Activated CD8-positive, alpha-beta memory T cell treated with anti-CD3 and anti-CD28 coated beads, Interleukin-2, amount 50 U/mL, for 1 hour (primary cell): ENCODE measurements around the gene ACSM3.
"Not testable (repeated sequence)": the region's sequence is repeated elsewhere in the genome, so short reads cannot be mapped to it uniquely, and the experiment has no call there.

Experiments used
- DNase-seq: peaks from one replicate; pipeline ENCODE4 v3.0.0-alpha.2; 2020; ENCODE audit errors: extremely low read depth

The ACSM3 gene

DNA sequence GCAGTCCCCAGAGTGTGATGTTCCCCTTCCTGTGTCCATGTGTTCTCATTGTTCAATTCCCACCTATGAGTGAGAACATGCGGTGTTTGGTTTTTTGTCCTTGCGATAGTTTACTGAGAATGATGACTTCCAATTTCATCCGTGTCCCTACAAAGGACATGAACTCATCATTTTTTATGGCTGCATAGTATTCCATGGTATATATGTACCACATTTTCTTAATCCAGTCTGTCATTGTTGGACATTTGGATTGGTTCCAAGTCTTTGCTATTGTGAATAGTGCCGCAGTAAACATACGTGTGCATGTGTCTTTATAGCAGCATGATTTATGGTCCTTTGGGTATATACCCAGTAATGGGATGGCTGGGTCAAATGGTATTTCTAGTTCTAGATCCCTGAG, 8.0 kb upstream of the ACSM3 start:
- DNase-seq = not testable (repeated sequence)

GRCh38 chr16:20760346-20760745, 3.5 kb upstream of the ACSM3 start:
- no peak for DNase-seq

- DNase-seq = no peak
Observed at GRCh38 chr16:20761175-20761574, 2.6 kb upstream of the ACSM3 start.

- no peak for DNase-seq
Observed at GRCh38 chr16:20762404-20763123, 1.2 kb upstream of the ACSM3 start.

- DNase-seq = not testable (repeated sequence)
Observed at GRCh38 chr16:20764448-20764847, 634 bp downstream of the ACSM3 start.

- no peak for DNase-seq
Observed at GRCh38 chr16:20765732-20766131, 1.9 kb downstream of the ACSM3 start.

DNA sequence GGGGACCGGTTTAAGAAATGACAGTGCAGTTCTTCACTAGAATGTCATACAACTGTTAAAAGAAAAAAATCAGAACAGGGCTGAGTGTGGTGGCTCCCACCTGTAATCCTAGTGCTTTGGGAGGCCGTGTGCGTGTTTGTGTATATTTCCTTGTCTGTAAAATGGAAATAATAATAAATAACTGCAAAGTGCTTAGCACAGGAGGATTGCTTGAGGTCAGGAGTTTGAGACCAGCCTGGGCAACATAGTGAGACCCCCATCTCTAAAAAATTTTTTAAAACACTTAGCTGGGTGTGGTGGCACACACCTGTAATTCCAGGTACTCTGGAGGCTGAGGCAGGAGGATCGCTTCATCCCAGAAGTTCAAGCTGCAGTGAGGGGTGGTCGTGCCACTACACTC, 2.5 kb downstream of the ACSM3 start:
- no peak for DNase-seq

GRCh38 chr16:20767577-20767976, 3.8 kb downstream of the ACSM3 start:
- no peak for DNase-seq

- no peak for DNase-seq
Observed at GRCh38 chr16:20768121-20768520, 4.3 kb downstream of the ACSM3 start.

- no peak for DNase-seq
Observed at GRCh38 chr16:20768818-20769217, 5.0 kb downstream of the ACSM3 start.

DNA sequence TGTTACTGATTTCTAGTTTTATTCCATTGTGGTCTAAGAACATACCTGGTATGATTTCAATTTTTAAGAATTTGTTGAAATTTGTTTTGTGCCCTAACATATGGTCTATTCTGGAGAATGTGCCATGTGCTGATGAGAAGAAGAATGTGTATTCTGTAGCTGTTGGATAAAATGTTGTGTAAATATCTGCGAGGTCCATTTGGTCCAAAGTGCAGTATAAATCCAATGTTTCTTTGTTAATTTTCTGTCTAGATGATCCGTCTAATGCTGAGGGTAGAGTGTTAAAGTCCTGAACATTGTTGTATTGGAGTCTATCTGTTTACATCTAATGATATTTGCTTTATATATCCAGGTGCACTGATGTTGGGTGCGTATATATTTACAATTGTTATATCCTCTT, 9.9 kb downstream of the ACSM3 start:
- no peak for DNase-seq

GRCh38 chr16:20774703-20775362, 11.0 kb downstream of the ACSM3 start:
- DNase-seq = no peak

DNA sequence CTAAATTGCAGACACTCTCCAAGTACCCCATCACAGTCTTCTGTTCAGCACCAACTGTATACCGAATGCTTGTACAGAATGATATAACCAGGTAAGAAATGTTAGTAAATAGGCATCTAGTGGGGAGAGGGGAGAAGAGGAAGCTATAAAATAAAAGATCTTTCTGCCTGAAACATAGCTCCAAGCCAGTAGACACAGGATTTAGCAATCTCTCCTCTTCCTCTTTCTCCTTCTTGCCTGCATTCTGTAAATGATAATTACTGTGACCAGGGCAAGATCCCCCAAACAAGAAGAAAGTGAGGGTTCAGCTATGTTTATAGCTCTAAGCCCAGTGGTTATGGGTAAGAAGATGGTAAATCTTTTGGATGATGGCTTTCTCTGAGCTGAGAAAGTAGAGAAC, 17.9 kb downstream of the ACSM3 start:
- no peak for DNase-seq

DNA sequence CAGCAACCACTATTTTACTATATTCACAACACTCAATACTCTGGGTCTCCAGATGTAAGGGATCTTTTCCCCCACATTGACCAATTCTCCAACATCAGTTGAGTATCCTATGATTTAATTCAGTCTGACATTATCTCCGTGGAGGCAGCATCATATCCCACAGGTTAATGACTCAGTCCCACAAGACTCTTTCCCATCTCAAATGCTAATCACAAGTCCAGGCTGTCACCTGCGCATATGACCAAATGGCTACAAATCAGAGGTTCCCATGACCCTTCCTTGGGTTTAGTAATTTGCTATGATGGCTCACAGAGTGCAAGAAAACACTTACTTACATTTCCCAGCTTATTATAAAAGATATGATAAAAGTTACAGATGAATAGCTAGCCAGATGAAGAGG, 18.7 kb downstream of the ACSM3 start:
- DNase-seq = no peak

- DNase-seq = no peak
Observed at GRCh38 chr16:20784204-20784603, 20.4 kb downstream of the ACSM3 start.

DNA sequence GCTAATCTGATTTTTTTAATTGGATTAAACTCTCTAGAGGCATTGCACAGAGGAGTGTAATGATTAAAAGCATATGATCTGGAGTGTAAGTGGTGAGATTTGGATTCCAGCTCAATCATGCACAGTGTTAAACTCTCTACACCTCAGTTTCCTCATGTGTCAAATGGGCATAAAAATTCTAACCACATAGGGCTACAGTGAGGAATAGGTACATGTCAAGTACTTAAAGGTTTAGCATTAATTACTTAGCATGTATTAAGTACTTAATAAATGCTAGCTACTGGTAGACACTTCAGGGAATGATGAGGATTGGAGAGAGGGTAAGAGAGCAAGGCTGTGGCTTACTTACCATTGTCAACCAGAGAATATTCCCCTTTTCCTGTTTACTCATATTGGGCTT, 25.3 kb downstream of the ACSM3 start:
- DNase-seq = no peak

DNA sequence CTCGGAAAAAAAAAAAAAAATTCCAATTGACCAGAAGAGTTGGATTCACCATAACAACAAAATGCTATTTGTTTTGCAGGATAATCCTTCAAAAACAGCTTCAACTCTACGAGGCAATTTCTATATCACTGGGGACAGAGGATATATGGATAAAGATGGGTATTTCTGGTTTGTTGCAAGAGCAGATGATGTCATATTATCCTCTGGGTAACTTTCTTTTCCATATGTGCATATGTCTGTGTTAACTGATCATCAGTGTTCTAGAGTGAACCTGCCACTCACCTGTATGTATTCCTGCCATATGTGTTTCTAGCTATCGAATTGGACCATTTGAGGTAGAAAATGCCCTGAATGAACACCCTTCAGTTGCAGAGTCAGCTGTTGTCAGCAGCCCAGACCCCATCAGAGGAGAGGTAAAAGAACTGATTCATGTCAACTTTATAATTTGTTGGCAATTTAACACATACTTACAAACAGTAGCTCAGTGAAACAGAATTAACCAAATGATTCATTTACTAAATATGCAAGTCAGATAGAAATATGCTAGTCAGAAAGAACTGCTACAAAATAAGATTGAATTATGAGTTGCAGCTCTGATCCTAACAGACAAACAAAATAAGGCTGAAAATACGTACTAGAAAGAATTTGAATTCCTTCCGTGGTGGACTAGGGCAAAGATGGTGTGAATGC, 28.3 kb downstream of the ACSM3 start:
- no peak for DNase-seq

- no peak for DNase-seq
Observed at GRCh38 chr16:20798364-20798763, 34.5 kb downstream of the ACSM3 start.

DNA sequence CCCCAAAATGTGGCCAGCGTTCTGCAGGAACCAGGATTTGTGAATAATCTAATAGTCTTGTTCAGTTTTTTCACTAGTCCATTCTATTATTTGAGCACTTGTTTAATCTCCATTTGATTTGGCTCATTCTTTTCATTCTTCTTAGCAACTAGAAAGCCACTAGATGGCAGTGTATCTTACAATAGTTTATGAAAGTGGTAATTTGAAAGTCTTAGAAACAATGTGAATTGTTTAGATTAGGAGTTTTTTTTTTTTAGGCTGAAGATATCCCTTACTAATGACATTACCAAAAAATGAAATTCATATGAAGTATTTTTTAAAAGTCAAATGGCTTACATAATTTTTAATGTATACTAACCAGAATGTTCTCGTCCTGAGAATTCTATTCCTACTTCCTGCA, 35.8 kb downstream of the ACSM3 start:
- no peak for DNase-seq

- DNase-seq = no peak
Observed at GRCh38 chr16:20801278-20801677, 37.5 kb downstream of the ACSM3 start.

GRCh38 chr16:20803192-20803560, 39.4 kb downstream of the ACSM3 start:
- DNase-seq = no peak

DNA sequence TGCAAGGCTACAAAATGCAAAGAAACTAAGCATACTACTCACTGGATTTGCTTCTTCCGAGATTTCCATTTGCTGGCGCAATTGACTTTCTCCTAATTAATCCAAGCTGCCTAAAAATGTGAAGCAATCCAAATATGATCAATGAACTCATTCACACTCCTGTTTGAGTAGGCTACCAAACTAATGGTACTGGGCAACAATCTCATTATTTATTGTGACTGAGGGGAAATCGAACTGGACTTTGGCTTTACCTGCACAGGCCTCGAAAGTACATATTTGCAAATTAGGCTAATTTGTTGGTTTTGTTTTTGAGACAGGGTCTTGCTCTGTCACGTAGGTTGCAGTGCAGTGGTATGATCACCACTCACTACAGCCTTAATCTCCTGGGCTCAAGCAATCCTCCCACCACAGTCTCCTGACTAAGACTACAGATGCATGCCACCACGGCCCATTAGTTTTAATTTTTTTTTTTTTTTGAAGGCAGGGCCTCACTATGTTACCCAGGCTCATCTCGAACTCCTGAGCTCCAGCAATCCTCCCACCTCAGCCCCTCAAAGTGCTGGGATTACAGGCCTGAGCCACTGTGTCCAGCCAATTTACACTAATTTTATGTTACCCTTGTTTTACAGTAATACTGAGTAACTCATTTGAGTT, 39.9 kb downstream of the ACSM3 start:
- no peak for DNase-seq
